PFSK-1 (cell line): Measurements from ENCODE around the gene POU2AF1.

Experiments used
- POLR2AphosphoS5 ChIP-seq: IDR thresholded peaks from 2 replicates; pipeline ENCODE4 v1.6.1; 2012; ENCODE audit warnings: low read depth, mild to moderate bottlenecking, control low read depth, low read length, moderate library complexity
- SIN3A ChIP-seq: IDR thresholded peaks from 2 replicates; pipeline ENCODE4 v1.6.1; 2012; ENCODE audit warnings: mild to moderate bottlenecking, low read length, moderate library complexity, borderline replicate concordance; ENCODE audit not compliant: insufficient read depth

- TF ChIP-seq SIN3A (no peak), POLR2AphosphoS5 (no peak)
Measured at GRCh38 chr11:111331711-111332479, 47.2 kb downstream of the POU2AF1 start.
